AG10803 (cell line): ENCODE results near the gene PCP4.

Source experiments
- DNase-seq: peaks from one replicate; pipeline ENCODE4 v3.0.0; 2010; ENCODE audit warnings: low read depth
- H3K4me3 ChIP-seq: 2 replicates; pipeline ENCODE4 v1.5.1; 2011; ENCODE audit warnings: mild to moderate bottlenecking, low read length, control low read depth
- TF ChIP-seq, protein P1 (sequence below): conservative IDR thresholded peaks from 2 replicates; pipeline ENCODE4 v1.5.1; 2011; ENCODE audit warnings: mild to moderate bottlenecking, low read length, control low read depth, inconsistent platforms

The PCP4 gene

DNA sequence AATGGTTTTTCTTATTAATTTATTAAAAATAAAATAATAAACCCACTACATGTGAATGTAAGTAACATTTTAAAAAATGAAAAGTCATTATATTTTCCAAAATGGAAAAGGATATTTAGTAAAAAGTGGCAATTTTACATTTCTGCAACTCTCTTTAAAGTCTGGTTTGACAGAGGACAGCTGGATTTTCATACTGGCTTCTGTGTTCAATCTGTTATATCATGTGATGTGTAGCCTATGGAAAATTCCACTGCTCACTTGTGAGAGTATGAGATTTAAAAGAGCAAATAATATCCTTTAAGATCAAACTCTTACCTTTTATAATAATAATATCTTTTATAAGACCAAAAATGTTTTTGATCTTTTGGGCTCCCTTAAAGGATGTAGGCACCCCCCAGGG lies 33.7 kb downstream of the PCP4 start:
- no peak overlapping the region for H3K4me3 ChIP-seq
- TF ChIP-seq, protein P1, sequence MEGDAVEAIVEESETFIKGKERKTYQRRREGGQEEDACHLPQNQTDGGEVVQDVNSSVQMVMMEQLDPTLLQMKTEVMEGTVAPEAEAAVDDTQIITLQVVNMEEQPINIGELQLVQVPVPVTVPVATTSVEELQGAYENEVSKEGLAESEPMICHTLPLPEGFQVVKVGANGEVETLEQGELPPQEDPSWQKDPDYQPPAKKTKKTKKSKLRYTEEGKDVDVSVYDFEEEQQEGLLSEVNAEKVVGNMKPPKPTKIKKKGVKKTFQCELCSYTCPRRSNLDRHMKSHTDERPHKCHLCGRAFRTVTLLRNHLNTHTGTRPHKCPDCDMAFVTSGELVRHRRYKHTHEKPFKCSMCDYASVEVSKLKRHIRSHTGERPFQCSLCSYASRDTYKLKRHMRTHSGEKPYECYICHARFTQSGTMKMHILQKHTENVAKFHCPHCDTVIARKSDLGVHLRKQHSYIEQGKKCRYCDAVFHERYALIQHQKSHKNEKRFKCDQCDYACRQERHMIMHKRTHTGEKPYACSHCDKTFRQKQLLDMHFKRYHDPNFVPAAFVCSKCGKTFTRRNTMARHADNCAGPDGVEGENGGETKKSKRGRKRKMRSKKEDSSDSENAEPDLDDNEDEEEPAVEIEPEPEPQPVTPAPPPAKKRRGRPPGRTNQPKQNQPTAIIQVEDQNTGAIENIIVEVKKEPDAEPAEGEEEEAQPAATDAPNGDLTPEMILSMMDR: no peak
- DNase-seq: no peak

DNA sequence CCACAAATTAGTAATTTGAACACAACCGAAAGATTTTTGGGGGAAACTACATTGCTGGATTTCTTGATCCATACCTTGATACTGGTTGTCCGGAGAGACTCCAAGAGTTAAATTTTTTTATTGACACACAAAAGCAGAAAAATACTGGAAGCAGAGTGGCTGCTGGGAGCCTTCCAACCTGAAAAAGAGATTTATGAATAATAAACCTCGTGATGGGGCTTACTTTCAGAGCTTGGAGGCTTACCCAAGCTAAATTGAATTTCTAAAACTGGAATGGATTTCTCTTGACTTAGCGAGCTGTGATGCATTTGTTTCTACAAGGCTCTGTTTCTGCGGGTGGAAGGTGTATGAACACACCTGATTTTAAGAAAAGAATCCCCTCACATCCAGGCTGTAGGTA lies 35.7 kb downstream of the PCP4 start:
- H3K4me3 ChIP-seq: no peak overlapping the region
- TF ChIP-seq, protein P1: no peak
- no peak for DNase-seq

DNA sequence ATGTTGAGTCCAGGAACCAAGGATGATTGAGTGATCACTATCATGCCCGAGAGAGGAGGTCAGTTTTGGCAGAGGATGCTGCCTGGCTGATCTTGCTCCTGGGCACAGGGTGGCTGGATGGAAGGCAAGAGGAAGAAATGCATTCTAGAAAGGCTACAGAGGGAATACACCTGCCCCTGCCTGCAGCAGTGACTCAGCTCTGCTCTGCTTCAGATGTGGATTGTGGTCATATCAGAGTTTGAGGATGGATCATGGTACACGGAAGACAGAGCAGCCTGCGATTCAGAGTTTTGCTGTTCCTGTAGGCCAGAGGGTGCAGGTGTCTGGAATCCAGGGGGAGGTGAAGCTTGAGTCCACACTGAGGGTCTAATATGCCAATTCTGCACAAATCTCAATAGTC lies 37.2 kb downstream of the PCP4 start:
- no peak overlapping the region for H3K4me3 ChIP-seq
- TF ChIP-seq, protein P1: no peak
- no peak for DNase-seq

DNA sequence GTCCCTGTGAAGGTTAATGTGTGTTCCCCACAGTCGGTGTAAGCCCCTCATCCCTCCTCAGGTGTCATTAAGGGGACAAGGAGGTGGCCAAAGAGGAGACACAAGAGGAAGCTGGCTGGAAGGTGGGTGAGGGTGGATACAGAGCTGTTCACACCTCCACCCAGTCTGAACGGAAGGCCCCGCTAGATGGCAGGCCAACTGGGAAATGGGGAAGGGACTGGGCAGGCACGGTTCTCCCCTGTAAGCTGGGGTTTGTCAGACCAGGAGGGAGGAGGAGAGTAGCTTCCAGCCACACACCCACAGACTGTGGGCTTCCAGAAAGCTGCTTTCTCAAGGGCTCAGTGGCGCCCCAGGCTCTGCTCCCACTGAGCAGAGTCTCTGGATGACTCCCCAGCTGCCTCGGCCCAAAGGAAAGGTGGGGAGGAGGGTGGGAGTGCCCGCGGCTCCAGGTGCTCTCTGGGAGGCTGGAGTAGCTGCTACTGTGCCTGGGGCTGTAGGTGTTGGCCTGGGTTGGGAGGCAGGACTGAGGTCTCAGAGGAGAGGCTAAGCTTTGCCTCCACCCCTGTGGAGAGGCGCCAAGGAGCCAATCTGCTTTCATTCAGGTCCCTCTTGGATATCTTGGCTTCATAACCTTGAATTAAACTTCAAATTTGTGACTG lies 41.2 kb downstream of the PCP4 start:
- no peak overlapping the region for H3K4me3 ChIP-seq
- no peak for DNase-seq
- TF ChIP-seq, protein P1: no peak

DNA sequence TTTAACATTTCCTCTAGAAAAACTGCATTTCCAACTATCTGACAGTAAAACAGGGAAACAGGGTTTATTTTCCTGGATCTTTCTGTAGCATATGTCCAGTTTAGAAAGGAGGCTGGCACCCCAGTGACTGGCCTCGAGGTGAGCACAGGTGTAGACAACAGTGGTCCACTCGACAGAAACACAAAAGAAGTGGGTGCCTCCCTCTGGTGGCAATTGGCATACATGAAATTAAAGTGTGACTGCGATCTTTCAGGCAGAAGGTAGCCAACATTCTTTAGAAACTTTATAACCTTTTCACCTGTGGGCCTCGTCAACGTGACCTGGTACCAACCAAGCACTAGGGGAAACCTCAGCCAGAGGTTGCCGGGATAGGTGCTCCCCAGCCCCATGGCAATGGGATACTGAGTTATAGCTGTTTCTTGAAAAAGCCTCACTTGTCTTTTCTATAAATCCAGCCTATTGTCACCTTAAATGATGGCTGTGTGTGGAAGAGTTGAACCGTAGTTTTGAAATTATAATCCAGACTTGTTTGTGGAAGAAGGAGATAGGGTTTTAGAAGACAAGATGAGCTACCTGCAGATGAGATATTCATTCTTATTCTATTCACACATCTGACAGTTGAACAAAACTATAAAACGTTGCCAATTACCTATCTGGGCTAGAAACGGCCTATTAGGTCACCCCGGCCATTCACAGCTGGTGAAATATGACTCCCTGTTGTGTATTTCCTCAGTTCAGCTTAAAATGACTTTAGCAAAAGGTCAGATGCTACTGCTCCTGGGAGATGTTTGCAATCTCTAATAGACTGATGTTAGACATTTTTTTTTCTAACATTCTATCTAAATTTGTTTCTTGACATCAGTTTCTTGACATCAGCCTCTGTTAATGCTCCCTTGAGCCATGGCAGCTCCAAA lies 44.3 kb downstream of the PCP4 start:
- TF ChIP-seq, protein P1: no peak
- no peak overlapping the region for H3K4me3 ChIP-seq
- DNase-seq: no peak

DNA sequence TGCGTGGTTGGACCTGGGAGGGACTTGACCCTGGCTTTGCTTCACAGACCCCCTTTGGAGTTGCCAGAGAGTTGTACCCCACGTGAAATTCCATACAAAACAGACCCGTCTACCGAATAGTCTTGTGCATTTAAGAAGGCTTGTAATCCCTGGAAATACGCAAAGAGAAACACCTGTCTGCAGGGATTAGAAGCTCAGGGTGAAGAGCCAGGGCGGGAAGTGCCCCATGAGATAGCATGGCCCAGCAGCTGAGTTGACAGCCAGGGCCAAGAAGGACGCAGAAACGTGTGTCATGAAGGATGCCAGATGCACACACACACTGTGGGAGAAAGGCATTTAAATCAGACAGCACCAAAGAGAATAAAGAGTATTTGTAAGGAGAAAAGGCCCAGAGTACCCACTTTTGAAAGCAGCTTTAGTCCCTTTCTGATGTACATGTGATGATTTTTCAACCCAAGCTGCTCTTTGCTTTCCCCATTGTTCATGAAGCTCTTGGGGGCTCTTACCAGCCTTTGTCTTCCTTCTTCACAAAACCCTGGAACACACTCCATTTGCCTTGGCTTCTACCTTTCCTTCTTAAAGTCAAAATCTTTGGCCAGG lies 46.6 kb downstream of the PCP4 start:
- DNase-seq: no peak
- TF ChIP-seq, protein P1: no peak

DNA sequence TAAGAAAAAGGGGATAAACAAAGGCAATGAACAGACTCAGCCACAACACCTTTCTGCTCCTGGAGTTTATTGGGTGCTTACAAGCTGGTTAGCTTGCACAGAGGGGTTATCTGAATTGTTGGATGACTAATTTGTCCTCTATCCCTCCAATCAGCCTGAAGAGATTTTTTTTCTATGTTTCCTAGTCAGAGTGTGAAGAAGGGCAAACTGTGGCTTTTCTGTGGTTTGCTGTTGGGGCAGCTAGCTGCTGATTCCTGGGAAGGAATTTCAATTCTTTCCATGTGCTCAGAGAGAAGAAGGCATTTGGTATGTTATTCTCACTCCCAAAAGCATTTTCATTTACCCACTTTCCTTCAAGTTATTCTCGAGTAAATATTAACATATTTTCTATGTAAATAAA lies 48.6 kb downstream of the PCP4 start:
- TF ChIP-seq, protein P1: no peak
- no peak for DNase-seq
- no peak overlapping the region for H3K4me3 ChIP-seq

More for the DNA sequence above, 46.6 kb downstream of the PCP4 start:
- no peak overlapping the region for H3K4me3 ChIP-seq
